HG02981 (cell line): ENCODE measurements around the gene SALL3.

Experiments used
- ATAC-seq: cut with Tn5 transposase; IDR thresholded peaks from one replicate; pipeline ENCODE4 v1.9.1; 2021; ENCODE audit warnings: mild to moderate bottlenecking, moderate library complexity; ENCODE audit not compliant: unreplicated experiment

SALL3 gene

DNA sequence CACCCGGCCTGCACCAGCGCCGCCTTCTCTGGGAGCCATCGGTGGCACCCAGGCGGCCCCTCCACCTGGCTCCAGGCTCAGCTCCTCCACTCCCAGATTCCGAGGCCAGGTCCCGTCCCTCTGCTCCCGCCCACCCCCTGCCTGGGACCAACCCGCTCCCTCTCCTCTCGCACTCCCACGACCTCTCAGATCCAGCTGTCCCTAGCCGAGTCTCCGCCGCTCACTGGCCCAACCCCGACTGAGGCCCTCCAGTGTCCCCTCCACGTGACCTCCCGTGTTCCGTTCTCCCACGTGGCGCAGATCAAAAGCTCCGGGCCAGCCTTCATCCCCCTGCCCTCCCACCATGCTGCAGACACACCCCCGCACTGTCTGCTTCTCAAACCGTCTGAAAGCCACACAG is 14.4 kb upstream of the SALL3 start:
- no peak for ATAC-seq

DNA sequence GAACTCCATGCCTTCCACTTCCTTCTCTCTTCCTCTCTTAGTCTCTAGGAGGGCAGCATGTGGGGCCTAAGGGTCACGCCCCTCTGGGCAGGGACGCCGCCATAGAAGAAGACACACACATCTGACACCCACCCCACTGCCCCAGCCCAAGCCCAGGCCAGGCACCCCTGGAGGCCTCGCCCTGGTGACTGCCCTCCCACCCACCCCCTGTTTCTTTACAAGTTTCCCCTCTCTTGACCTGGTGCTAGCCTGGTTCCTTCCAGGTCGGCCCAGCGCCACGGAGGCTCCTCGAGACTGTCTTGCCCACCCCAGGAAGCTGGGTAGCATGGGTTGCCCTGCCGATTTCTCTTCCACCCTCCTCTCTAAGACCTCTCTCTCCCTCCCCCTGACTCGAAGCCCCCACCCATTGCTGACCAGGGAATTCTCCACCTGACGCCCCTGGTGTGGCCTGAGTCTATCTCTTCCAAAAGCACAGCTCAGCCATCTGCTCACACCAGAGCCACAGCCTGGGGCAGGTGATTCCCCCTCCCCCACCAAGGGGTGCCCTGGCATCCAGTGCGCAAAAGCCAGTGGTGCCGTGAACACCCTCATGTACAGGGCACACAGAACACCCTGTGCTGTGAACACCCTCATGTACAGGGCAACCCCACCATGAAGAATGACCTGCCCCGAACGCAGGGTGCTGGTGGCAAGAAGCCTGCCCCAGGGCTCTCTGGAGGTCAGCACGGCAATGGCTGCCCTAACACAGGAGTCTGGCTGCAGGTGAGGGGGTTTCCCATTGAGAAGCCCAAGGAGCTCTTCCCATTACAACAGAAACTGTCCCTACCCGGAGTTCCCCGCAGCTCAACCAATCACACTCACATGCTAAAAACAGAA is 13.5 kb upstream of the SALL3 start:
- no peak for ATAC-seq

DNA sequence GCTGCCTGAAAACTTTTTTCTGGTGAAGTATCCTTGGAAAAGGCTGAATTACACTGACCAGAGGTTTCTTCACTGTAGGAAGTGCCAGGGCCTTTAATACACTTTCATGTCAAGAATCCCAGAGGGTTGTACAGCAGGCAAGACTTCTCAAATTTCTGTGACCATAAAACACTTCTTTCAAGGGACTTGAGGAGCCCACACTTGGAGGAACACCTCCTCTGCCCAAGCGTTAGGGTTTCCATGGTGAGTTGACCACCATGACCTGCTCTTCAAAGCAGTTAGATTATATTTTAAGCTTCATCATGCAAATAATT is 12.9 kb upstream of the SALL3 start:
- ATAC-seq: no peak

DNA sequence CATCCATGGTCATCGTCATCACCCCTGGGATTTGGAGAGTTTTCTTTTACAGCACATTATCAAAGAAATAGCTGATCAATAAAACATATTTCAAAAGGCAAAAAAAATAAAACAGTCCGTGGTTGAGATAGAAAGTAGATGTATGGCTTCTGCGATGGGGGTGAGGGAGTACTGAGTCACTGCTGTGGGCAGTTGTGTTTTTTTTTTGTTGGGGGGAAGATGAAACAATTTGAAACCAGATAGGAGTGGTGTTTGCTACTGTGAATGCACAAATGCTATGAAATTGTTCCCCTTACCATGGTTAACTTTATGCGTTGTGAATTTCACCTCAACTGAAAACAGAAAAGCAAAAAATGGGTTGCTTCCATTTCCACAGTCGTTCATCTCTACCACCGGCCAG is 11.9 kb upstream of the SALL3 start:
- no peak for ATAC-seq

DNA sequence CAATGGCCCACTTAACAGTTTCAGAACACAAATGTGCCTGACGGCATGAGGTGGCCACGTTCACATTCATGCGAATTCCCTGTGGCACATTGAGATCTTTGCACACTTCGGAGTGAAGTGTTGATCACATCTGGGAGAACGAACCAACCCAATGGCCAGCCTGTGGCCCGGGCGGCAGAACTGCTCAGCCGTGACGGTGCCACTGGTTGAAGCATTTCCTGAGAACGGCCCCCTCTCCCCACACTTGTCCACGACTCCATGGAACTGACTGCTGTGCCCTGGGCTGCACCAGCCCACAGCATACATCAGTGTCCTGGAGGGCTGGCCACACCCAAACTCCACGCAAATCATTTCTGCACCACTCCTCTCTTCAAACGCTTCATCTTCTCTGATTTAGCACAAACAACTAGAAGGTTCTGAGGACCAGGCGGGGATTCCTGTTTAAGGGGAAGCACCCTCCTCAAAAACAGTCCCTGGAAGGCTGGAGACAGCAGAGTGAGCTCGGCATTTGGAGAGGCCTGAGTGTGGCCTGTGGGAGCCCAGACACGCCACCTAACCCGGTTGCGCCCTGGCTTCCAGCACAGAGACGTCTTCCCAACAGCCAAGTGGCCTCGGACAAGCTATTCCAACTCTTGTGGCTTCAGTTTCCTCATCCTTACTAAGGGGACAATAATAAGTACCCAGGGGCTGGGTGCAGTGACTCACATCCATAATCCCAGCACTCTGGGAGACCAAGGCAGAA is 9.9 kb upstream of the SALL3 start:
- ATAC-seq: no peak

DNA sequence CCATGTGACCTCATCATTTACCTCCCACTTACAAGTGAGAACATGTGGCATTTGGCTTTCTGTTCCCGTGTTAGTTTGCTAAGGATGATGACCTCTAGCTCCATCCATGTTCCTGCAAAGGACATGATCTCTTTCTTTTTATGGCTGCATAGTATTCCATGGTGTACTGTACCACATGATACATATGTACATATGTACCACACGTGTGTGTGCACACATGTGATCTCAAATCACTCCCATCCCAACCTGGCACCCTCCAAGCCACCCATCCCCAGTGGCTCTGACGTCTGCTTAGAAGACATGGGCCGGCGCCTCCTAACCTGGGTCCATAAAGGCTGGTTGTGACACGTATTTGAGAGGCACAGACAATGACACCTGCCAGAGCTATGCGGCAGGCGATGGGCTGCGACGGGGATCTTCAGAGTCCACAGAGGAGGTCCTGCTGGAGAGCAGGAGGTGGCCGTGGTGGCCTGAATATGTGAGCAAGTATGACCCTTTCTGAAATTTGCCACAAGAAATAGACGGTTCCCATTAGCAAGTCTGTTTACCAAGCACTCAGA is 8.8 kb upstream of the SALL3 start:
- ATAC-seq: no peak

DNA sequence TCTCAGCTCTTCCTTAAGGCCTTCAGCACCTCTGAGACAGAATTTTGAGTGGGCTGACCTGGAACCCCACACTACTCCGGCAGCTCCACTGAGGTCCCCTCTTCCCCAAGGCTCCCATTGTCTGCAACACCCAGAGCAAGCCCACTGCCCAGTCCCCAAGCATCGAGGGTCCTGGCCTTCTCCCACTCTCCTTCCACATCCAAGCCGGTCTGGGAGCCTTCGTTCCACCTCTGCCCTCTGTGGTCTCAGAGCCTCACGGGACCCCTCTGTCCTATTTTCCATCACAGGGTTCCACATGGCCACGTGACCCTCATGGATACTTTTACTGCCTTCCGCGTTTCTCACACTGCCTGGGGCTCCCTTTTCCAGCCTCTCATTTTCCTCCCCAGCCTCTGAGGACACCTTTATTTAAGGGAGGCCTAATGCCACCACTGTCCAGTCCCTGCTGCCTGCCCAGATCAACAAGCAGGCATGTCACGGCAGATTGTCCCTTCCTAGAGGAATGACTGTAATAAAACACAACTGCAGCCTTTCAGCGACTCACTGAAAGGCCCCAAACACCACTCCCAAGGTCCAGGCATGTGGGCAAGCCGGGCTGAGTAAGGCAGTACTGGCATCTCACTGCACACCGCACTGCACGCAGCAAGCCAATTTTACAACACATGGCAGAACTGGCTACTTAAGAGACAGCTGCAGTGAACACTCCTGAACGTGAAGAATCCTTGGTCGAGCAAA is 7.9 kb upstream of the SALL3 start:
- no peak for ATAC-seq

DNA sequence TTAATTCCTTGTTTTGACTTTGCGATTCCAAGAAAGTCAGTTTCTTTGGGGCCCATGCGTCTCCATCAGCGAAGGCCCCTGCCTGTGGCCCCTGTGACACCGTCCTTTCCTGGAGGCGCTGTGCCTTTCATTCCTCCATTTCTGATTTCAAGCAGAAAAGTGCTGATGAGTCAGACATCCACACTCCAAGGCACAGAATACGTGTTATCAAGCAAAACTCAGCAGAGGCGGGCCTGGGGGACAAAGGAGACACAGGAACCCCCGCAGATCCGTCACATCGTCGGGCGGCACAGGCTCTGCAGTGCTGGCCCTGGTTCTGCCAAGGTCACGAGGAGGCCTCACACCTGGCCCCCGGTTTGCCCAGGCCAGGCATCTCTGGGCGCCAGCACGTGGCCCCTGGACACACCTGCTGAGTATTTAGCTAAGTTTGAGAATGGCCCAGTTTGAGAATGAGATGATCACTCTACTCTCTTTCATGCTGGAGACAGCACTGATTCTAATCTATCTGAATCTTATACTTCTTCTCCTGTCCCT is 7.2 kb upstream of the SALL3 start:
- no peak for ATAC-seq

DNA sequence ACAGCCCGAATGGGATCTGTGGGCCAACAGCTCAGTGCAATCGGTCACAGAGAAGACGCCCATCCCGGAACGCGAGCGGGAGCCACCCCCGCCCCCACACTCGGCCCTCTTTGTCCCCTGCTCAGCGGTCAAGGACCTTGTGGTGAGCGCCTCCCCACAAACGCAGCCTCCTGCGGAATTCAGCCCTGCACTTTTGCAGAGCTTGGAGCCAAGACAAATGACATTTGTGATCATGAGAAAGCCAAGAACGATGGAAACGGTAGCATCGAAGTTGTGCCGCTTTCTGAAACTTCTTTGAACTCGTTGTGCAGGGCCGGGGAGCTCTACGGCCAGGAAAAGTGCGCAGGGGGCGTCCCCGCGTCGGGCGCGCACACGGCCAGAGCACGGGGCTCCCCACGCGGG is 6.7 kb upstream of the SALL3 start:
- ATAC-seq: no peak

DNA sequence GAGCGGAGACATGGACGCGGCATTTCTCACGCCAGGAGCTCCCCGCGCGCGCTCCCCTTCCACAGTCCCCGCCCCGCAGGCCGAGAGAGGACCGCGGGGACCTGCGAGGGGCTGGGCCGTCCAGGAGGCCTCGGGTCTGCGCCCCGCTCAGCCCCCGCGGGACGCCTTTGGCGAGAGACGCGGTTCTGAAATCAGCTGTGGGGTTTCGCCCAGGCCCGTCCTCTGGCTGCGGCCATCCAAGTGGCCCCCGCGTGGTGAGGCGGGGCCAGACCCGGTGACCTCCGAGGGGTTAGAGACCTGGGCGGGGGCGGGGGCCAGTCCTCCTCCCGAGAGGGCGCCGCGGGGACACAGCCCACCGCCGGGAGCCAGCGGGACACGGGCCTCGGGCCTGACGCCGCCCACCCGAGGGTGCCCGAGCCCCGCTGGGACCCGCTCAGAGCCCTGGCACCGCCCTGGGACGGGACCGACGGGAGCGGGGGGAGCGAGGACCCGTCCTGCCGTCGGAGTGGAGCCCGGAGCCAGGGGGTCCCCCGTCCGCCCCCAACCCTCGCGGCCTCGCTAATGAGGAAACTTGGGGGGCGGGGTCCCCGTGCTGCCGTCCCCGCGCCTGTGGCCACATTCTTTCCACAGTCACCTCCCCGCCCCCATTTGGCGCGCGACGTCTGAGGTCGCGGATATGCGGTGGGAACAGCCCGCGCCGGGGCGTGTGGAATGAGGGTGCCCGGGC is 6.1 kb upstream of the SALL3 start:
- no peak for ATAC-seq

DNA sequence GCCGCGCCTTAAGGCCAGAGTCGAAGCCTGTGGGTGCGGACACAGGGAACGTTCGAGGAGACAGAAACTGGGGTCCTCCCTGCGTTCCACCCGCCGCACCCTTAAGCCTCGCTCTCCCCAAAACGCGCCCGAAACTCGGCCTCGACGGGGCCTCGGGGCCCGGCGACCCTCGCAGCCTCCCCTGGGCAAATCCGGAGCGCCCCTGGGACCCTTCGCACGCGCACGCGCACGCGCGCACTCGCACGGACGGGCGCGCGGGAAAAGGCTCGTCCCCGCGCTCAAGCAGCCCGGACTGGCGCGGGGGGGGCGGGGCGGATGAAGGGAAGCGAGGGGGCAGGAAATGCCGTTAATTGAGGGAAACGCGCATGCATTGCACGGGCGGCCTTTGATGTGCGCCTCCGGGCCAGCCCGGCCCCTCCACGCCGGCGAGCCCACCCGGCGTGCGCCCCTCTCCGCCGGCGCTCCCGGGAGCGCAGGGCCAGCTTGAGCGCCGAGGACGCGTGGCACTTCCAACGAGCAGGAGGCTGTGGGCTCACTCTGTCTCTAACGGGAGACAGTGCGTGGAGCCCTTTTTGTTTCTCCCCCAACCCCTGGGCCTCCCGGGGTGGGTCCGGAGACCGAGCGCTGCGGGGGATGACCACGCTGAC is 5.4 kb upstream of the SALL3 start:
- ATAC-seq: no peak

DNA sequence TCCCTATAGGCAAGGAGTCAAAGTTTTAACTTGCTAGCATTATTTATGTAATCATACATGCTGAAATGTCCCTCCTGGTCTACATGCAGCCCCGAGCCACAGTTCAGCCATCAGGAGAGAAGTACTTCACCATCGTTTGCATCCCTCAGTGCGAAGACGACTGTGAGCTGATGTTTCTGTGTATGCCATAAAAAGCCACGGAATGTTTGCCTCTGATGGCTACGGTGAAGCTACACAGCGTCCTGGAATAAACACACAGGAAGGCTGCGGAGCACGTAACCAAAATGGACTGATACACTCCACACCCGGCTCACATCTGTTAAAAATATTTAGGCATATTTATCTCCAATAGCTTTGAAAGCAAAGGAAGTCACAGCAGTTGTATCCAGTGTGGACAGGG is 4.3 kb upstream of the SALL3 start:
- no peak for ATAC-seq

DNA sequence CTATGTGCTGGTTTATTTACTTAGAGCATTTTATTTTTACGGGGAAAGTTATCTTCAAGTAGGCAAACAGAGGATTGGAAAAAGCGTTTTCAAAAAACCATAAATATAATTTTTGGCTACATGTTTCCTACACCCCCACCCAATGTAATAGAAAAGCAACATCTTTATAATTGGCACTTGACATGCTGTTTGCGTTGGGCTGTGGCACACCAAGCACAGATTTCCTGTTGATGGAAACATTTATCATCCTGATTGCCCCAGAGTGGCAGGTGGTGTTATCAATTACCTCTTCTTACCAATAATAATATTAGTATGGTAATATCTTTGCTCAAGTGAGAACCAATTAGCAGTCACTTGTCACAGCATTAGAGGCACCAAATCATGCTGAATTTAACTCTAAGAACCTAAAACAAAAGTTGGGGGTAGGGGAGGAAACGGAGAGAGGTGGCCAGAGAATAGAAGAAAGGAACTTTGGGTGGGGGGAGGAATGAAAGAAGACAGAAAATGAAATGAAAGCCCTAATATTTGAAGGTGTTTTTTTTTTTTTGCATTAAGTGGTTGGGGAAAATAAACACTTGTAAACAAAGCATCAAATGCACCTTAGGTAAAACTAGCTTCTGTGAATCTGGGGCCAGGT is 3.8 kb upstream of the SALL3 start:
- ATAC-seq: no peak

DNA sequence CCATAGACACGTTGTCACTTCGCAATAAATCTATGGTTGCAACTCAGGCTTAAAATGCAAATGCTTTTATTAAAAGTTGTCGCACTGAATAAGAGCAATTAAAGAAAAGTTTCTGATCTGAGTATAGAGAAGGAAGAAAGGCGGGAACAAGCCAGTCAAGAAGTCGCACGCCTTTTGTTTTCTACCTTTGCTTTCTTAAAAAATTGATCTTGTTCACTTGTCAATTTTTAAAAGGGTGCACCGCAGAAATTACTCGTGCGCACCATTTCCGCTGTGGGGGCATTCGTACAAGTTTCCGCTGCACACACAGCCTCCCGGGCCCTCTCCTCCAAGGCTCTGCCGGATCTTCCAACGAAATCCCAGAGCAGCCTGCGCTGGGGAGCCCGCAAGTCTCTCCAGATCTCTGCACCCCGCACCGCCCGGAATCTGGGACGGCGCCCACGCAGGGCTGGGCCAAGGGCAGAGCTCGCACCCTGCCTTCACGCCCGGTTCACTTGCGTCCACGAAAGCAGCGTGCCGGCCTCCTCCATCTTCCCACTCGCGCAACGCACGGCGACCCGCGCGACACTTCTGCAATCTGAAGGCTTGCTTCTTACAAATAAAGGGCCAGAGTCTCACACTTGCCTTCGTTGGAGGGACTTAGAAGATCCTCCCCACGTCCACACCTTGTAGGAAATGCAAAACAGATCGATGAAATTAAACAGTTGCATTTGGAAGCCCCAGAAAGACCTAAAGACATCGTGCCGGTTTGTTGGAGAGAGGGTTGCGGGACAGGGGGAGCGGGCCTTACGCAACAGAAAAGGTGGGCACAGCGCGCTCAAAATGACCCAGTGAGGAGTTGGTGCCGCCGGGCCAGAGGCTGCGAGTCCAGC is 2.6 kb upstream of the SALL3 start:
- no peak for ATAC-seq

DNA sequence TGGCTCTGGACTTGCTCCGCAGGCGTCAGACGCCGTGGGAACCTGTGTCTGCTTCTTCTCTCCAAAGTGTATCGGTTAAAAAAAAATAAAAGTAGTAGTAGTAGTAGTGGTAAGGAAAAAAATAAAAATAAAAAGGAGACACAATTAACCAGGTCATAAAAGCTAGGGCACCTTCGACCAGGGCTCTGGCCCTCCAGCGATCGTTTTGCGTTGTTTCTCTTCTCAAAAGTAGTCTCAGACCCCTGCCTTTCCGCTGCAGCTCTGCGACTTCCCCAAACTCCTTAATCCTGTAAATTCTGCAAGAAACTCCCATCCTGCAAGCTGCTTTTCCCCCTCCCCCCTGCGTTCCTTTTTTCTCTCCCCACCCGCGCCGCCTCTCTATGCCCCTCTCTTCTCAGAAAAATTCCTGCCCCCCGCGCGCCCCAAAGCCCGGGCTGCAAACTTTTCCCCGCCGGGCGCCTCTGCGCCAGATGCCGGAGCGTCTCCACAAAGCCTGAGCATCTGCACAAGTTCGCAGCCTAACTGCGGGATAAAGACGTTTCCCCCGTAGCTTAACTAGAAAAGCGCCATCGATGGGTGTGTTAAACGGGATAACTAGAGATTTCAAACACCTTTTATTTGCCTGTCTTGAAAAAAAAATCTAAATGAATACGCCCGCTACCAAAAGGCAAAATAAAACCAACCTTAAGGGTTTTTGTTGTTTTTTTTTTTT is 1.8 kb upstream of the SALL3 start:
- no peak for ATAC-seq

DNA sequence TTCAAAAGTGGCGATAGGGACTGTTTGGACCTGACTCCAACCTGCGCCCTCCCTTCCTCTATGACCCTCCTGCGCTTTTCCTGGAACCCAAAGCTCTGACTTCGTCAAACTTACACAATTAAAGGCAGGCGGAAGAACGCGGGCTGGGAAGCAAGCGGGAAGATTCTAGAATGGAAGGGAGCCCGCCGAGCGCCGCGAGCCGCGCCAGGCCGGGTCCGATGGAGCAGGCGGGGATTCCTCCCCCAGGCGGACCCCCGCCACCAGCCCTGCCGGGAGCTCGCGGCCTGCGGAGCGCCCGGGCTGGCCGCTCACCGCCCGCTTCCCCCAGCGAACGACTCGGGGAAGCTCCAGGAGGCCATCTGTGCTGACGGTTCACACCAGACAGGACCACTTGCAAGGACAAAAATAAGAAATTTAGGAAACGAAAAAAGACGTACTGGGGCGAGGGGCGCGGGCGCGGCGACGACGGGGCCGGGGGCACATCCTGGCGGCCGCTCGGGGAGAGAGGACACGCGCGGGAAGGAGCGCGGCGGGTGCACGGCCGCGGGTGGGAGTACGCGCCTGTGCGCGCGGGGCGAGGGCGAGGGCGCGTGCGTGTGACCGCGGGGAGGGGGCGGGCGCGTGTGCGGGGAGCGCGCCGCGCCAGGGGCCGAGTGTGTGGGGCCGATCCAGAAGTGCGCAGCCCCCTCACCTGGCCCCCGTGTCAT is 1.1 kb upstream of the SALL3 start:
- no peak for ATAC-seq

DNA sequence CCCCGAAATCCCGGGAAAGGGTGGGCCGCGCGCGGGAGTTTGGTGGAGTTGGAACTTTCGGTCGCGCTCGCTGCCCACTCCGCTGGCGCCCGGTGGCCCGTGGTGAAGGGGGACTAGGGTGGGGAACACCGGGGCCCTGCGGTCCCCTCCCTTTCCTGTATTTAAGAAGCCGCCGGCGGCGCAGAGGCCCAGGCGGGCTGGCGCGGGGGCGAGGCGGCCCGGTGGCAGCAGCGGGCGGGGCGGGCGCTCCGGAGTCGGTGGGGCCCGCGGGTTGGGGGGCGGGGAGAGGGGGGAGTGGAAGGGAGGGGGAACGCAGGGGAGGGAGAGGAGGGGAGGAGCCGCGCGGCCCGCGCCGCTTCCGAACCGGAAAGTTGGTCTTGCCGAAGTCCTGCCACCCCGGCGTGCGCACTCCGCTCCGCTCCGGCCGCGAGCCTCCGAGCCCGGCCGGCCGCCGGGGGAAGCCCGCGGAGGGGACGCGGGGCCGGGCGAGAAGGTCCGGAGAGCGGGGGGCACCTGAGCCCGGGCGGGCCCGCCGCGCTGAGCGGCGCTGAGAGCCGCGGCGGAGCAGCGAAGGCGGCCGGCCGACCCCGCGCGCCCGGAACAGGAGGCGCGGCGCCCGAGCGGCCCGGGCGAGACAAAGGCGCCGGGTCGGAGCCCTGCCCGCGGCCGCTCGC is 425 bp upstream of the SALL3 start:
- no peak for ATAC-seq
